ENCODE results near the gene UNC13C.

DNA sequence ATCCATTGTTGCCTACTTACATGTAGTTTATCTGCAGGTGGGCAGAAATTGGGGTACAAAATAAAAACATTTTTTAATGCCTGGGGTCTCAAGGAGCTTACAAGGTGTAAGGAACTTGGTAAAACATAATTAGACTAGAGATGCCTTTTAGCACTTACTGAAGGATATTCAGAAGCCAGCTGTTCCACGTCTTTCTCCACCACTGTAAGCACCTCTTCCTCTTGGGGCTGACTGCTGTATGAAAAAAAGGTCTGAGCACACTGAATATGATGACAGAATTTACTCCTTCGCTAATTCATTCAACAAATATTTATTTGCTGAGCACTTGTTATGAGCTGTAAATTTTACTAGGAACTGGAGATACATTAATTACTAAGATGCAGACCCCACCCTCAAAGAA is 539.1 kb downstream of the UNC13C start:
- no peak for TF ChIP-seq EP300 (IDR thresholded peaks at IDR 0.05; ENCODE audit: borderline replicate concordance in 1 of 2, control insufficient read depth in 1 of 2, low read depth in 2 of 2, low read length in 2 of 2)
- TF ChIP-seq, protein P1, sequence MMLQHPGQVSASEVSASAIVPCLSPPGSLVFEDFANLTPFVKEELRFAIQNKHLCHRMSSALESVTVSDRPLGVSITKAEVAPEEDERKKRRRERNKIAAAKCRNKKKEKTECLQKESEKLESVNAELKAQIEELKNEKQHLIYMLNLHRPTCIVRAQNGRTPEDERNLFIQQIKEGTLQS (IDR thresholded peaks at IDR 0.05; ENCODE audit: borderline replicate concordance, extremely low read depth, low read depth, low read length), result no peak
- no peak for TF ChIP-seq RCOR1 (conservative IDR thresholded peaks at IDR 0.05; ENCODE audit: low read depth, low read length)

Data from GM12878 (cell line).